ENCODE measurements around the gene MEGF9.

Gene MEGF9

GRCh38 chr9:120730654-120731514, 16.6 kb upstream of the MEGF9 start:
- no peak for DNase-seq

- DNase-seq, result no peak
Measured at GRCh38 chr9:120729791-120730241, 15.5 kb upstream of the MEGF9 start.

- no peak for DNase-seq
Measured at GRCh38 chr9:120726484-120726883, 12.2 kb upstream of the MEGF9 start.

GRCh38 chr9:120725907-120726306, 11.6 kb upstream of the MEGF9 start:
- no peak for DNase-seq

GRCh38 chr9:120724757-120725400, 10.6 kb upstream of the MEGF9 start:
- DNase-seq, result no peak

- no peak for DNase-seq
Measured at GRCh38 chr9:120723565-120723964, 9.3 kb upstream of the MEGF9 start.

- no peak for DNase-seq
Measured at GRCh38 chr9:120720404-120720803, 6.1 kb upstream of the MEGF9 start.

GRCh38 chr9:120718316-120718715, 4.0 kb upstream of the MEGF9 start:
- DNase-seq, result no peak

GRCh38 chr9:120717176-120717575, 2.9 kb upstream of the MEGF9 start:
- DNase-seq, result no peak

- no peak for DNase-seq
Measured at GRCh38 chr9:120716483-120716882, 2.2 kb upstream of the MEGF9 start.

- no peak for DNase-seq
Measured at GRCh38 chr9:120715389-120715924, 1.2 kb upstream of the MEGF9 start.

GRCh38 chr9:120714846-120715388, 647 bp upstream of the MEGF9 start:
- DNase-seq, result no peak

GRCh38 chr9:120713257-120714087, 798 bp downstream of the MEGF9 start:
- no peak for DNase-seq

GRCh38 chr9:120712539-120713031, 1.7 kb downstream of the MEGF9 start:
- DNase-seq, result no peak

GRCh38 chr9:120711841-120712538, 2.3 kb downstream of the MEGF9 start:
- no peak for DNase-seq

GRCh38 chr9:120711354-120711753, 2.9 kb downstream of the MEGF9 start:
- no peak for DNase-seq

- peak; percentile 18 for DNase-seq
Measured at GRCh38 chr9:120710110-120710981, 3.9 kb downstream of the MEGF9 start.

GRCh38 chr9:120708526-120709224, 5.6 kb downstream of the MEGF9 start:
- no peak for DNase-seq

GRCh38 chr9:120707170-120707569, 7.1 kb downstream of the MEGF9 start:
- DNase-seq, result no peak

- no peak for DNase-seq
Measured at GRCh38 chr9:120705174-120705573, 9.1 kb downstream of the MEGF9 start.
